ENCODE results near the gene NEK11.
A peak's percentile ranks its signal among the peaks of the same experiment; 100 is the strongest.

NEK11 gene

GRCh38 chr3:131223373-131224289 lies 197.0 kb downstream of the NEK11 start:
- no peak for DNase-seq (ENCODE audit: low read depth)
- no peak overlapping the region for H3K4me3 ChIP-seq (ENCODE audit: control insufficient read depth, low read depth, low read length)
- no peak for TF ChIP-seq CTCF (IDR thresholded peaks at IDR 0.05; ENCODE audit: control insufficient read depth, insufficient read depth, low read depth, low read length, missing control alignments)

GRCh38 chr3:131224886-131225550 lies 198.3 kb downstream of the NEK11 start:
- no peak for DNase-seq (ENCODE audit: low read depth)

GRCh38 chr3:131228522-131228921 lies 201.8 kb downstream of the NEK11 start:
- TF ChIP-seq CTCF (IDR thresholded peaks at IDR 0.05; ENCODE audit: control insufficient read depth, insufficient read depth, low read depth, low read length, missing control alignments), result no peak
- no peak for DNase-seq (ENCODE audit: low read depth)
- no peak overlapping the region for H3K4me3 ChIP-seq (ENCODE audit: control insufficient read depth, low read depth, low read length)

More at GRCh38 chr3:131224886-131225550, 198.3 kb downstream of the NEK11 start:
- TF ChIP-seq CTCF (IDR thresholded peaks at IDR 0.05; ENCODE audit: control insufficient read depth, insufficient read depth, low read depth, low read length, missing control alignments), result no peak
- H3K4me3 ChIP-seq (ENCODE audit: control insufficient read depth, low read depth, low read length), result no peak overlapping the region

GRCh38 chr3:131231710-131232389 lies 205.2 kb downstream of the NEK11 start:
- TF ChIP-seq CTCF (IDR thresholded peaks at IDR 0.05; ENCODE audit: control insufficient read depth, insufficient read depth, low read depth, low read length, missing control alignments), result peak; percentile 10
- DNase-seq (ENCODE audit: low read depth), result no peak
- H3K4me3 ChIP-seq (ENCODE audit: control insufficient read depth, low read depth, low read length), result no peak overlapping the region

- no peak overlapping the region for H3K4me3 ChIP-seq (ENCODE audit: control insufficient read depth, low read depth, low read length)
- no peak for TF ChIP-seq CTCF (IDR thresholded peaks at IDR 0.05; ENCODE audit: control insufficient read depth, insufficient read depth, low read depth, low read length, missing control alignments)
- no peak for DNase-seq (ENCODE audit: low read depth)
These were observed 206.1 kb downstream of the NEK11 start for GRCh38 chr3:131232711-131233267.

All from AG09309 (cell line).